PFSK-1 (cell line): ENCODE measurements around the gene XPO6.

Source experiments
- POLR2AphosphoS5 ChIP-seq: IDR thresholded peaks from 2 replicates; pipeline ENCODE4 v1.6.1; 2012; ENCODE audit warnings: low read depth, mild to moderate bottlenecking, control low read depth, low read length, moderate library complexity
- SIN3A ChIP-seq: IDR thresholded peaks from 2 replicates; pipeline ENCODE4 v1.6.1; 2012; ENCODE audit warnings: mild to moderate bottlenecking, low read length, moderate library complexity, borderline replicate concordance; ENCODE audit not compliant: insufficient read depth
- TAF1 ChIP-seq: IDR thresholded peaks from 2 replicates; pipeline ENCODE4 v1.6.1; 2012; ENCODE audit warnings: low read length, control low read depth, borderline replicate concordance; ENCODE audit not compliant: insufficient read depth

GRCh38 chr16:28204622-28205021, 7.1 kb downstream of the XPO6 start:
- TF ChIP-seq POLR2AphosphoS5 (no peak), TAF1 (no peak), SIN3A (no peak)
